HK-2 (cell line): ENCODE data around the gene SEC14L2.
"Not testable (repeated sequence)": the region's sequence is repeated elsewhere in the genome, so short reads cannot be mapped to it uniquely, and the experiment has no call there.

ENCODE experiments used
- DNase-seq: peaks from one replicate; pipeline ENCODE4 v3.0.0-alpha.2; 2018; ENCODE audit not compliant: unreplicated experiment

The SEC14L2 gene

GRCh38 chr22:30455075-30455840, 58.4 kb downstream of the SEC14L2 start:
- no peak for DNase-seq

- DNase-seq = no peak
Observed at GRCh38 chr22:30457981-30458380, 61.2 kb downstream of the SEC14L2 start.

GRCh38 chr22:30459181-30460052, 62.6 kb downstream of the SEC14L2 start:
- no peak for DNase-seq

GRCh38 chr22:30460147-30460546, 63.3 kb downstream of the SEC14L2 start:
- no peak for DNase-seq

GRCh38 chr22:30460555-30460954, 63.7 kb downstream of the SEC14L2 start:
- not testable (repeated sequence) for DNase-seq

GRCh38 chr22:30469165-30469564, 72.3 kb downstream of the SEC14L2 start:
- no peak for DNase-seq

- DNase-seq = no peak
Observed at GRCh38 chr22:30470655-30471054, 73.8 kb downstream of the SEC14L2 start.

GRCh38 chr22:30471616-30472318, 74.9 kb downstream of the SEC14L2 start, which contains the start of gene SEC14L3:
TSS of gene SEC14L3 (minus strand) at chr22:30472017. CDS start at chr22:30471958, 59 bp downstream.
- DNase-seq = no peak

- no peak for DNase-seq
Observed at GRCh38 chr22:30472994-30473720, 76.3 kb downstream of the SEC14L2 start.

GRCh38 chr22:30474121-30474520, 77.3 kb downstream of the SEC14L2 start:
- no peak for DNase-seq
